Astrocyte (in vitro differentiated cells and primary cell): ENCODE measurements around the gene HES3. TPM values are rescaled to one million over a fixed set of nuclear protein-coding genes. Genes with fewer than 3 reads are reported as not detected.

Source experiments
- DNase-seq: peaks from one replicate; pipeline ENCODE4 v3.0.0-alpha.2; 2010; ENCODE audit warnings: low read depth
- FAIRE-seq: peaks from 2 replicates; lab custom pipeline; 2011; peaks lifted over from hg19 to GRCh38; lab: Jason Lieb, UNC
- H2AFZ ChIP-seq: 2 replicates; pipeline ENCODE4 v1.6.0; 2012; ENCODE audit warnings: low read depth, low read length, inconsistent platforms
- H3K27ac ChIP-seq: 2 replicates; pipeline ENCODE4 v1.5.1; 2011; ENCODE audit warnings: low read depth, low read length, inconsistent platforms
- H3K27me3 ChIP-seq: 2 replicates; pipeline ENCODE4 v1.6.0; 2011; ENCODE audit warnings: low read length, inconsistent platforms; ENCODE audit not compliant: insufficient read depth
- H3K36me3 ChIP-seq: 2 replicates; pipeline ENCODE4 v1.5.1; 2011; ENCODE audit warnings: low read length, inconsistent platforms; ENCODE audit not compliant: insufficient read depth
- H3K4me1 ChIP-seq: 2 replicates; pipeline ENCODE4 v1.5.1; 2011; ENCODE audit warnings: low read length, inconsistent platforms; ENCODE audit not compliant: insufficient read depth
- H3K4me2 ChIP-seq: 2 replicates; pipeline ENCODE4 v1.6.0; 2012; ENCODE audit warnings: low read length, inconsistent platforms
- H3K4me3 ChIP-seq: 2 replicates; pipeline ENCODE4 v1.5.1; 2011; ENCODE audit warnings: low read depth, mild to moderate bottlenecking, low read length, inconsistent platforms; ENCODE audit not compliant: insufficient read depth
- H3K79me2 ChIP-seq: 2 replicates; pipeline ENCODE4 v1.6.0; 2012; ENCODE audit warnings: mild to moderate bottlenecking, low read length, inconsistent platforms; ENCODE audit not compliant: insufficient read depth
- H3K9ac ChIP-seq: 2 replicates; pipeline ENCODE4 v1.6.0; 2012; ENCODE audit warnings: mild to moderate bottlenecking, low read length, inconsistent platforms
- H3K9me3 ChIP-seq: 2 replicates; pipeline ENCODE4 v1.5.1; 2012; ENCODE audit warnings: low read depth, mild to moderate bottlenecking, low read length, inconsistent platforms; ENCODE audit not compliant: insufficient read depth
- H4K20me1 ChIP-seq: 2 replicates; pipeline ENCODE4 v1.6.0; 2012; ENCODE audit warnings: low read length, inconsistent platforms; ENCODE audit not compliant: insufficient read depth
- H3K27ac Mint-ChIP-seq: one replicate; pipeline ENCODE4 v1.8.0; 2021; ENCODE audit warnings: mild to moderate bottlenecking, mixed read lengths; ENCODE audit not compliant: unreplicated experiment
- H3K27me3 Mint-ChIP-seq: one replicate; pipeline ENCODE4 v1.8.0; 2021; ENCODE audit warnings: low read depth, mixed read lengths; ENCODE audit not compliant: unreplicated experiment
- H3K36me3 Mint-ChIP-seq: one replicate; pipeline ENCODE4 v1.8.0; 2021; ENCODE audit warnings: low read depth, mixed read lengths; ENCODE audit not compliant: unreplicated experiment
- H3K4me1 Mint-ChIP-seq: one replicate; pipeline ENCODE4 v1.8.0; 2021; ENCODE audit warnings: low read depth, mixed read lengths; ENCODE audit not compliant: unreplicated experiment
- H3K4me3 Mint-ChIP-seq: one replicate; pipeline ENCODE4 v1.8.0; 2021; ENCODE audit warnings: mild to moderate bottlenecking, moderate library complexity, mixed read lengths; ENCODE audit not compliant: unreplicated experiment
- H3K9me3 Mint-ChIP-seq: one replicate; pipeline ENCODE4 v1.8.0; 2021; ENCODE audit warnings: mild to moderate bottlenecking, mixed read lengths; ENCODE audit not compliant: unreplicated experiment
- EZH2 ChIP-seq: IDR thresholded peaks from 2 replicates; pipeline ENCODE4 v1.6.1; 2012; ENCODE audit warnings: mild to moderate bottlenecking, low read length, inconsistent platforms; ENCODE audit not compliant: insufficient read depth
- total RNA-seq: library from RNA; stranded (reverse); gene quantifications from 2 replicates; pipeline ENCODE4 v1.2.1, GENCODE V29; 2021
- TF ChIP-seq, protein P1 (sequence below): IDR thresholded peaks from 2 replicates; pipeline ENCODE4 v1.5.1; 2011; ENCODE audit warnings: low read depth, mild to moderate bottlenecking, inconsistent platforms, low read length, moderate library complexity; ENCODE audit not compliant: insufficient read depth

The HES3 gene
- total RNA-seq, 1 donor from 2014 or later, result not detected

DNA sequence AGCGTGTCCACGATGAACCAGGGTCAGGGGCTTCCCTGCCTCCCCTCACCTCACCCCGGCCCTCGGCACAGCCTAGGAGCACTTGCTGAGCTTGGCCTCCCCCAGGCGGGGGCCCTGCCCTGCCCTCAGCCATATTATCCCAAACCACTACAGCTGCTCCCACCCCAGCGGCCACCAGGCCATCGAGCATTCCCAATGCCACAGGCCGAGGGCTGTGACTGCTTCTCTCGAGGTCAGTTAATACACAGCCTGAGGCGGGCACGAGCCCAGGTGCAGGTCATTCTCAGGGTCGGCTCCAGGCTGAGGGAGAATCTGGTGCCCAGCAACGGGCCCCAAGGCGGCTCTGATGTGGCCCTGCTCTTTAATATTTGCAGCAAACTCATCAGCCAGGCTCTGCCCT is 25.3 kb downstream of the HES3 start:
- DNase-seq (no peak), FAIRE-seq (no peak)
- Histone ChIP-seq H3K79me2 (no peaks in the 10 kb centered on the region), H3K27me3 (no peaks in the 10 kb centered on the region), H3K9me3 (no peaks in the 10 kb centered on the region), H2AFZ (no peak overlapping the region), H3K4me1 (peaks cover 37% of the 10 kb centered on the region), H4K20me1 (peaks cover 28% of the 10 kb centered on the region), H3K36me3 (no peaks in the 10 kb centered on the region), H3K9ac (no peak overlapping the region), H3K4me3 (no peak overlapping the region), H3K27ac (no peak overlapping the region), H3K4me2 (no peak overlapping the region)
- no peaks in the 10 kb centered on the region for H3K36me3 Mint-ChIP-seq
- no peak overlapping the region for H3K4me3 Mint-ChIP-seq
- no peak for TF ChIP-seq EZH2
- TF ChIP-seq, protein P1, sequence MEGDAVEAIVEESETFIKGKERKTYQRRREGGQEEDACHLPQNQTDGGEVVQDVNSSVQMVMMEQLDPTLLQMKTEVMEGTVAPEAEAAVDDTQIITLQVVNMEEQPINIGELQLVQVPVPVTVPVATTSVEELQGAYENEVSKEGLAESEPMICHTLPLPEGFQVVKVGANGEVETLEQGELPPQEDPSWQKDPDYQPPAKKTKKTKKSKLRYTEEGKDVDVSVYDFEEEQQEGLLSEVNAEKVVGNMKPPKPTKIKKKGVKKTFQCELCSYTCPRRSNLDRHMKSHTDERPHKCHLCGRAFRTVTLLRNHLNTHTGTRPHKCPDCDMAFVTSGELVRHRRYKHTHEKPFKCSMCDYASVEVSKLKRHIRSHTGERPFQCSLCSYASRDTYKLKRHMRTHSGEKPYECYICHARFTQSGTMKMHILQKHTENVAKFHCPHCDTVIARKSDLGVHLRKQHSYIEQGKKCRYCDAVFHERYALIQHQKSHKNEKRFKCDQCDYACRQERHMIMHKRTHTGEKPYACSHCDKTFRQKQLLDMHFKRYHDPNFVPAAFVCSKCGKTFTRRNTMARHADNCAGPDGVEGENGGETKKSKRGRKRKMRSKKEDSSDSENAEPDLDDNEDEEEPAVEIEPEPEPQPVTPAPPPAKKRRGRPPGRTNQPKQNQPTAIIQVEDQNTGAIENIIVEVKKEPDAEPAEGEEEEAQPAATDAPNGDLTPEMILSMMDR, result no peak
- H3K27me3 Mint-ChIP-seq, result no peaks in the 10 kb centered on the region
- H3K9me3 Mint-ChIP-seq, result no peaks in the 10 kb centered on the region
- H3K27ac Mint-ChIP-seq, result no peak overlapping the region
- peaks cover 34% of the 10 kb centered on the region for H3K4me1 Mint-ChIP-seq

DNA sequence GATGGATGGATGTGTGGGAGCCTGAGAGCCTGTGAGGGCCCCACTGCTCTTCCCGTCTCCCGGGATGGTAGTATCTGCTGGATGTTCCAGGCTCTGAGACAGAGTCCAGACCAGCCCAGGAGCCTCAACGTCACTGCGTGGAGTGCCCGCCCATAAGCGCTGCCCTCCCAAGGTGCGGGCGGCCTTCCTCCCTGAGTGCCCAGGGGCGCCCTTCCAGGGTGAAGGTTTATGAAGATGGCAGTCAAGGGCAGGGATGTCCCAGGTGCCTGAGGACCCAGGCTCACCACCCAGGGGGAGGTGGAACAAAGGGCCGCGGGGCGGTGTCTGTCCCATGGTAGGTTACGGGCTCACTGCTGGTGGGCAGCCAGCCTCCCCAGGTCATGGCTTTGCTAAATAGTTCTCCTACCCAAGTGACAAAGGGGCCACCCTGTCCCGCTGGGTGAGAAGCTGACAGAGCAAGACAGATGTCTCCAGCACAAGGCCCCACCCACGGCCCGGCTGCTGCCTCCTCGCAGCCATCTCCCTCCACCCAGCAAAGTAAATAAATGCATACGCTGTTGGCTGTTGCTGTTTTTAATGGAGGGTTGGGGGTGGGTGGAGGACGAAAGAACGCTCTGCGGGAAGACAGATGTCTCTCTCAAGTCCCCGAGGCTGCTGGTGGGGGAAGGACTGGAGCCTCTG is 25.9 kb downstream of the HES3 start:
- no peak overlapping the region for H3K4me3 ChIP-seq
- H3K9me3 ChIP-seq, result no peaks in the 10 kb centered on the region
- FAIRE-seq (no peak), DNase-seq (no peak)
- H4K20me1 ChIP-seq, result peaks cover 28% of the 10 kb centered on the region
- H3K4me2 ChIP-seq, result no peak overlapping the region
- H3K27ac Mint-ChIP-seq, result no peak overlapping the region
- no peaks in the 10 kb centered on the region for H3K36me3 ChIP-seq
- H2AFZ ChIP-seq, result no peak overlapping the region
- H3K36me3 Mint-ChIP-seq, result no peaks in the 10 kb centered on the region
- no peaks in the 10 kb centered on the region for H3K79me2 ChIP-seq
- no peak overlapping the region for H3K4me3 Mint-ChIP-seq
- peaks cover 37% of the 10 kb centered on the region for H3K4me1 ChIP-seq
- no peak for TF ChIP-seq EZH2
- peaks cover 34% of the 10 kb centered on the region for H3K4me1 Mint-ChIP-seq
- no peak overlapping the region for H3K9ac ChIP-seq
- H3K27ac ChIP-seq, result no peak overlapping the region
- H3K27me3 ChIP-seq, result no peaks in the 10 kb centered on the region
- no peaks in the 10 kb centered on the region for H3K9me3 Mint-ChIP-seq
- H3K27me3 Mint-ChIP-seq, result no peaks in the 10 kb centered on the region

DNA sequence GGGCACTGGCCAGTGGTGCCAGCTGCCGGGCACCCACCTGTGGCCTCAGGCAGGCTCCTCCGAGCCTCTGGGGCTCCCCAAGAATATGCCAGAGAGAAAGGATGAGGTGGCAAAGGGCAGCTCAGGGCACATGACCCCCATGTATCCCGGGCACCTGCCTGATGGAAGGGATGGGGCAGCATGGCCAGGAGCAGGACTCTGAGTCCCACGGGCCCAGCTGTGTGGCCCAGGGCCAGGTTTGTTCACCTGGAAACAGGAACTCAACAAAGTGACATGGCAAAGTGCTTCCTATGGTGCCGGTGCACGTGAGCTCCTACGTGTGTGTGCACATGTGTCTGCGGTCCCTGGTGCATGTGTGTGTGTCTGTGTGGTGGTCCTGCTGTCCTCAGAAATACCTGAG is 26.4 kb downstream of the HES3 start:
- Histone ChIP-seq H4K20me1 (peaks cover 28% of the 10 kb centered on the region), H3K36me3 (no peaks in the 10 kb centered on the region), H3K79me2 (no peaks in the 10 kb centered on the region), H2AFZ (no peak overlapping the region), H3K27ac (no peak overlapping the region), H3K4me3 (no peak overlapping the region), H3K9me3 (no peaks in the 10 kb centered on the region), H3K27me3 (no peaks in the 10 kb centered on the region), H3K9ac (no peak overlapping the region), H3K4me1 (peaks cover 37% of the 10 kb centered on the region), H3K4me2 (no peak overlapping the region)
- Mint-ChIP-seq H3K27me3 (no peaks in the 10 kb centered on the region), H3K36me3 (no peaks in the 10 kb centered on the region), H3K4me3 (no peak overlapping the region), H3K4me1 (peaks cover 34% of the 10 kb centered on the region), H3K27ac (no peak overlapping the region), H3K9me3 (no peaks in the 10 kb centered on the region)
- no peak for FAIRE-seq
- TF ChIP-seq EZH2, result no peak
- TF ChIP-seq, protein P1, result no peak
- DNase-seq, result no peak
